ENCODE results near the gene HCFC2.

DNA sequence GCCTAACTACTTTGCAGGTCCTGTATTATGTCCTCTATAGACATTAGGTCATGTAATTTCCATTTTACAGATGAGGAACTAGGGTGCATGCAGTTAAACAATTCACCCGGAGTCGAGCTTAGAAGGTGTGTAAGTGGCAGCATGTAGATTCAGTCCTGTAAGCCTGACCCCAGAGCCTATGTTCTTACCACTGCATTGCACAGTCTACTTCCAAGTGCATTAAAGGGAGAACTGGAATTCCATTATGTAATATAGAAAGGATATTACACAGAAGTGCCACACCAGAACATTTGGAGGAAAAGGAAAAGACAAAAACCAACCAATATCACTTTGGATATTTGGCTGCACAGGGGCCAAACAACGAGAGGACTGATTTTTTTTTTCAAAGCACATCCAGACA is 15.5 kb upstream of the HCFC2 start:
- TF ChIP-seq, protein P1, sequence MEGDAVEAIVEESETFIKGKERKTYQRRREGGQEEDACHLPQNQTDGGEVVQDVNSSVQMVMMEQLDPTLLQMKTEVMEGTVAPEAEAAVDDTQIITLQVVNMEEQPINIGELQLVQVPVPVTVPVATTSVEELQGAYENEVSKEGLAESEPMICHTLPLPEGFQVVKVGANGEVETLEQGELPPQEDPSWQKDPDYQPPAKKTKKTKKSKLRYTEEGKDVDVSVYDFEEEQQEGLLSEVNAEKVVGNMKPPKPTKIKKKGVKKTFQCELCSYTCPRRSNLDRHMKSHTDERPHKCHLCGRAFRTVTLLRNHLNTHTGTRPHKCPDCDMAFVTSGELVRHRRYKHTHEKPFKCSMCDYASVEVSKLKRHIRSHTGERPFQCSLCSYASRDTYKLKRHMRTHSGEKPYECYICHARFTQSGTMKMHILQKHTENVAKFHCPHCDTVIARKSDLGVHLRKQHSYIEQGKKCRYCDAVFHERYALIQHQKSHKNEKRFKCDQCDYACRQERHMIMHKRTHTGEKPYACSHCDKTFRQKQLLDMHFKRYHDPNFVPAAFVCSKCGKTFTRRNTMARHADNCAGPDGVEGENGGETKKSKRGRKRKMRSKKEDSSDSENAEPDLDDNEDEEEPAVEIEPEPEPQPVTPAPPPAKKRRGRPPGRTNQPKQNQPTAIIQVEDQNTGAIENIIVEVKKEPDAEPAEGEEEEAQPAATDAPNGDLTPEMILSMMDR (IDR thresholded peaks at IDR 0.05): no peak
- no peak for TF ChIP-seq POLR2A (IDR thresholded peaks at IDR 0.05)
